ENCODE results near the gene NHLH1. TPM values are rescaled to one million over a fixed set of nuclear protein-coding genes. Genes with fewer than 3 reads are reported as not detected.

NHLH1 gene
- total and polyA plus RNA-seq, 2 donors (not counting 1 experiment from before 2014, with no cell fraction given): 0.27 to 0.39 TPM

DNA sequence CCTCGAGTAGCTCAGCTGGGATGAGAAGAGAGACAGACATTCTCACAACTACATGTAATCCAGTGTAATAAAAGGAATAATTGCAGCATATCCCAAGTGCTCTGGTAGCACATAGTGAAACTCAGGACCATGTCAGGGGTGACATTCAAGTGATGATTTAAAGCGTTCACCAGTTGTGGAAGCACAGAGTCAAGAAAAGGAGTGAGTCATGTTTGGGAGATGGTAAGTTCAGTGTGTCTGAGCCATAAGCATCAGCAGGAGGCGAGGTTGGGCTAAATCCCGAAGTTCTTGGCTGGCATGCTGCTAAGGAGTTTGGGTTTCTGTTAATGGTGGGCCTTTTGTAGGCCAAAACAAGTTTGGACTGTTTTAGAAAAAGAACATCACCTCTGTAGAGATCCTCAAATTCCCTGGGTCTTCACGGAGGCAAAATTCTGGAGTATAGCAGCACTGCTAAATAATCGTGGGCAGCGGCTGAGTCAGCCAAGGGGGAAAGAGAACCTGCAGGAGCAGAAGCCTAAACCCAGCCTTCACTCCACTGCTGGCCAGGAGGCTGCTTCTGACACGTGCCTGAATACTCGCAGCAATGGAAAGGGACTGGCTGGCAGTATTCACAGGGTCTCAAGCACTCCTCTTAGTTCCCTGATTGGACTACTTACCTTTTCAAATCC lies 7.2 kb upstream of the NHLH1 start:
- Mint-ChIP-seq H3K4me3 (no peak overlapping the region), H3K4me1 (no peaks in the 10 kb centered on the region), H3K27ac (no peak overlapping the region), H3K27me3 (no peaks in the 10 kb centered on the region), H3K9me3 (ENCODE audit: insufficient read depth) (no peaks in the 10 kb centered on the region)
- ChIA-PET CTCF (interaction anchor here (0.9 kb wide), 1 partner anchor 68 kb away, joined by 3 read pairs; no protein-coding TSS in a partner anchor), POLR2A (no interaction called here)
- H3K9me3 ChIP-seq (ENCODE audit: control extremely low read depth in 1 of 3, control insufficient read depth in 2 of 3, insufficient read depth in 1 of 3, low read length in 2 of 3): no peaks in the 10 kb centered on the region
- H3K4me3 ChIP-seq (ENCODE audit: control extremely low read depth in 1 of 5, extremely low read depth in 1 of 5, insufficient read depth in 1 of 5, low read depth in 2 of 5, low read length in 4 of 5): no peak overlapping the region
- no peak overlapping the region for H2AFZ ChIP-seq (ENCODE audit: insufficient read depth, low read depth, low read length, poor library complexity, severe bottlenecking)
- ATAC-seq (ENCODE audit: low read depth): no peak
- H3K27me3 ChIP-seq (replicated peaks in 1 of 4; ENCODE audit: control extremely low read depth in 1 of 4, control insufficient read depth in 3 of 4, insufficient read depth in 4 of 4, low read length in 3 of 4): no peaks in the 10 kb centered on the region
- H3K79me2 ChIP-seq (ENCODE audit: control insufficient read depth, insufficient read depth, low read length): no peaks in the 10 kb centered on the region
- TF ChIP-seq EZH2 (IDR thresholded peaks at IDR 0.05; ENCODE audit: borderline replicate concordance, insufficient read depth, low read depth, low read length, poor library complexity, severe bottlenecking): no peak
- TF ChIP-seq, protein P1, sequence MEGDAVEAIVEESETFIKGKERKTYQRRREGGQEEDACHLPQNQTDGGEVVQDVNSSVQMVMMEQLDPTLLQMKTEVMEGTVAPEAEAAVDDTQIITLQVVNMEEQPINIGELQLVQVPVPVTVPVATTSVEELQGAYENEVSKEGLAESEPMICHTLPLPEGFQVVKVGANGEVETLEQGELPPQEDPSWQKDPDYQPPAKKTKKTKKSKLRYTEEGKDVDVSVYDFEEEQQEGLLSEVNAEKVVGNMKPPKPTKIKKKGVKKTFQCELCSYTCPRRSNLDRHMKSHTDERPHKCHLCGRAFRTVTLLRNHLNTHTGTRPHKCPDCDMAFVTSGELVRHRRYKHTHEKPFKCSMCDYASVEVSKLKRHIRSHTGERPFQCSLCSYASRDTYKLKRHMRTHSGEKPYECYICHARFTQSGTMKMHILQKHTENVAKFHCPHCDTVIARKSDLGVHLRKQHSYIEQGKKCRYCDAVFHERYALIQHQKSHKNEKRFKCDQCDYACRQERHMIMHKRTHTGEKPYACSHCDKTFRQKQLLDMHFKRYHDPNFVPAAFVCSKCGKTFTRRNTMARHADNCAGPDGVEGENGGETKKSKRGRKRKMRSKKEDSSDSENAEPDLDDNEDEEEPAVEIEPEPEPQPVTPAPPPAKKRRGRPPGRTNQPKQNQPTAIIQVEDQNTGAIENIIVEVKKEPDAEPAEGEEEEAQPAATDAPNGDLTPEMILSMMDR (IDR thresholded peaks at IDR 0.05): no peak
- H3K4me2 ChIP-seq (replicated peaks; ENCODE audit: low read depth, low read length, poor library complexity, severe bottlenecking): no peak overlapping the region
- WGBS (ENCODE audit: insufficient coverage): 97% methylated on average over 6 of the region's 9 CpGs
- H4K20me1 ChIP-seq (ENCODE audit: control insufficient read depth, insufficient read depth, low read length, poor library complexity, severe bottlenecking): no peaks in the 10 kb centered on the region
- H3K9ac ChIP-seq (ENCODE audit: low read length): no peak overlapping the region
- H3K36me3 ChIP-seq (replicated peaks in 1 of 2; ENCODE audit: control extremely low read depth in 1 of 2, control insufficient read depth in 1 of 2, extremely low read depth in 1 of 2, insufficient read depth in 2 of 2, low read length in 1 of 2): peaks cover under 1 to 49% of the 10 kb centered on the region in 2 experiments
- H3K4me1 ChIP-seq (ENCODE audit: control insufficient read depth in 2 of 2, insufficient read depth in 2 of 2, low read length in 2 of 2): no peaks in the 10 kb centered on the region
- no peak overlapping the region for H3K27ac ChIP-seq (ENCODE audit: low read length in 2 of 2)
- intact Hi-C loops (cut with micrococcal nuclease): no loop called here
- no peak for DNase-seq

DNA sequence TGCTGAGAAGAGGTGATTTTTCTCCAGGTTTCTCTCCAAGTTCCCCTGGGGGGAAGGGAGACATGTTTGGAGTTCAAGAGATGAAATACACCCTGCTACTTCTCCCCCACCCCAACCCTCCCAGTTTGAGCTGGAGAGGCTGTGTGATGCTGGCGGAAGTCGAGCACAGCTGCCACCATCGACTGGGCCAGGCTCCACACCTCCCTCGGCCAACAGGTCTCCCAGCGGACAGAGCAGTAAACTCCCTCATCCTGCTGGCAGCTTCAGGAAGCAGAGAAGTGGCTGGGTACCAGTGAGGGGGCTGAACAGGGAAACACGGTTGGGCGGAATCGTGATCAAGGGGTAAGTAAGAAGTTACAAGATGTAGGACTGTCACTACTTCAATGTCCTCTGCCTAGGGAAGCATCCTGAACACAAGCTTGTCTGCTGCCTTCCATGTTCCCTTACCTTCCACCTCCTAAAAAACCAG lies 6.6 kb upstream of the NHLH1 start:
- intact Hi-C loops (cut with micrococcal nuclease): no loop called here
- Histone ChIP-seq H3K4me3 (ENCODE audit: control extremely low read depth in 1 of 5, extremely low read depth in 1 of 5, insufficient read depth in 1 of 5, low read depth in 2 of 5, low read length in 4 of 5) (no peak overlapping the region), H2AFZ (ENCODE audit: insufficient read depth, low read depth, low read length, poor library complexity, severe bottlenecking) (no peak overlapping the region), H3K9ac (ENCODE audit: low read length) (no peak overlapping the region), H3K9me3 (ENCODE audit: control extremely low read depth in 1 of 3, control insufficient read depth in 2 of 3, insufficient read depth in 1 of 3, low read length in 2 of 3) (no peaks in the 10 kb centered on the region), H3K36me3 (replicated peaks in 1 of 2; ENCODE audit: control extremely low read depth in 1 of 2, control insufficient read depth in 1 of 2, extremely low read depth in 1 of 2, insufficient read depth in 2 of 2, low read length in 1 of 2) (peaks cover 0 to 43% of the 10 kb centered on the region in 2 experiments), H3K27me3 (replicated peaks in 1 of 4; ENCODE audit: control extremely low read depth in 1 of 4, control insufficient read depth in 3 of 4, insufficient read depth in 4 of 4, low read length in 3 of 4) (no peaks in the 10 kb centered on the region), H3K27ac (ENCODE audit: low read length in 2 of 2) (no peak overlapping the region), H4K20me1 (ENCODE audit: control insufficient read depth, insufficient read depth, low read length, poor library complexity, severe bottlenecking) (no peaks in the 10 kb centered on the region), H3K4me2 (replicated peaks; ENCODE audit: low read depth, low read length, poor library complexity, severe bottlenecking) (no peak overlapping the region), H3K79me2 (ENCODE audit: control insufficient read depth, insufficient read depth, low read length) (no peaks in the 10 kb centered on the region), H3K4me1 (ENCODE audit: control insufficient read depth in 2 of 2, insufficient read depth in 2 of 2, low read length in 2 of 2) (no peaks in the 10 kb centered on the region)
- Mint-ChIP-seq H3K4me3 (no peak overlapping the region), H3K9me3 (ENCODE audit: insufficient read depth) (no peaks in the 10 kb centered on the region), H3K27ac (no peak overlapping the region), H3K4me1 (no peaks in the 10 kb centered on the region), H3K27me3 (no peaks in the 10 kb centered on the region)
- 100% methylated on average over 4 of the region's 8 CpGs for WGBS (ENCODE audit: insufficient coverage)
- ATAC-seq (ENCODE audit: low read depth): no peak
- no peak for TF ChIP-seq EZH2 (IDR thresholded peaks at IDR 0.05; ENCODE audit: borderline replicate concordance, insufficient read depth, low read depth, low read length, poor library complexity, severe bottlenecking)
- TF ChIP-seq, protein P1 (IDR thresholded peaks at IDR 0.05): no peak
- no peak for DNase-seq
- ChIA-PET CTCF (interaction anchor here (0.6 to 0.9 kb wide), 2 partner anchors 16 to 68 kb away, joined by 3 to 4 read pairs; no protein-coding TSS in a partner anchor), POLR2A (no interaction called here)

All from B cell (primary cell).